NT2/D1 (cell line): ENCODE data around the gene DOCK9.

Source experiments
- SUZ12 ChIP-seq: IDR thresholded peaks from 2 replicates; pipeline ENCODE4 v1.6.1; 2011; ENCODE audit not compliant: insufficient read length, insufficient read depth; ENCODE audit errors: extremely low read depth
- ZNF274 ChIP-seq: IDR thresholded peaks from 2 replicates; pipeline ENCODE4 v1.6.1; 2011; ENCODE audit warnings: mild to moderate bottlenecking, low read depth, low read length

GRCh38 chr13:98918771-98919170 is 59.1 kb downstream of the DOCK9 start:
- TF ChIP-seq SUZ12 (no peak), ZNF274 (no peak)
